ENCODE results near the gene PLAC8.

Gene PLAC8

DNA sequence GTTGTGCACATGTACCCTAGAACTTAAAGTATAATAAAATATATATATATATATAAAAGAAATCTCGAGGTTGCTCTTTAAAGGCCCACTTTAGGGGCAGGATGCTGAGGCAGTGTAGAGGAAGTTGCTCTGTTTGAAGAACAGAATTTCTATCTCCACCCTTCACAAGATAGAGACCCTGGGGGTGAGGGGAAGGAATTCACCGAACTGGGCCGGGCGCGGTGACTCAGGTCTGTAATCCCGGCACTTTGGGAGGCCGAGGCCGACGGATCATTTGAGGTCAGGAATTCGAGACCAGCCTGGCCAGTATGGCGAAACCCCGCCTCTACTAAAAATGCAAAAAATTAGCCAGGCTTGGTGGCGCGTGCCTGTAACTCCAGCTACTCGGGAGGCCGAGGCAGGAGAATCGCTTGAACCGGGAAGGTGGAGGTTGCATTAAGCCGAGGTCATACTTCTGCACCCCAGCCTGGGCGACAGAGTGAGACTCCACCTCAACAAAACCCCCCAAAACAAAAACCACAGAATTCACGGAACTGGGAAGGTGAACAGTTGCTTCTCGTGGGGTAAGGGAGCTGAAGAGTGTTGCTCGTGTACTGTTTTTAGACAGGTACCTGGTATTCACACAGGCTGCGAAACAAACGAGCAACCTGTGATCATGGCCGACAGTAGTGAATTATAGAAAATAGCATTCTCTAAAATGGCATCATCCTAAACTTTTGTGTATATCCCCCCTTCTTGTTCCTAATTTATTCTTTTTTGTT lies 6.2 kb downstream of the PLAC8 start:
- Histone ChIP-seq H3K79me2 (ENCODE audit: low read length) (no peaks in the 10 kb centered on the region), H3F3A (ENCODE audit: insufficient read depth, low read length) (peaks cover 21% of the 10 kb centered on the region; the same call in 1 of the 2 replicates), H3K9me3 (replicated peaks; ENCODE audit: insufficient read depth, low read length) (no peaks in the 10 kb centered on the region), H3K9ac (ENCODE audit: low read length) (no peak overlapping the region), H3K9me2 (replicated peaks; ENCODE audit: insufficient read depth, low read length) (no peaks in the 10 kb centered on the region), H3K36me3 (replicated peaks; ENCODE audit: insufficient read depth, low read length) (no peaks in the 10 kb centered on the region), H3K4me2 (ENCODE audit: low read depth, low read length) (no peak overlapping the region), H3K4me1 (ENCODE audit: low read length) (peaks cover 19% of the 10 kb centered on the region), H3K4me3 (ENCODE audit: low read length) (no peak overlapping the region), H3K27ac (ENCODE audit: low read length) (no peak overlapping the region), H2AFZ (ENCODE audit: low read length) (no peak overlapping the region), H4K20me1 (ENCODE audit: insufficient read depth, low read length) (no peaks in the 10 kb centered on the region), H3K27me3 (replicated peaks; ENCODE audit: insufficient read depth, low read length) (no peaks in the 10 kb centered on the region)
- no peak for DNase-seq
- TF ChIP-seq EZH2 (optimal IDR thresholded peaks at IDR 0.05; ENCODE audit: low read depth, low read length) (no peak), EZH2phosphoT487 (IDR thresholded peaks at IDR 0.05; ENCODE audit: low read length) (no peak), CTCF (IDR thresholded peaks at IDR 0.05; ENCODE audit: low read length) (no peak)

GRCh38 chr4:83107631-83108030 lies 6.9 kb downstream of the PLAC8 start:
- Histone ChIP-seq H3K4me1 (ENCODE audit: low read length) (peaks cover 17% of the 10 kb centered on the region), H3K9me2 (replicated peaks; ENCODE audit: insufficient read depth, low read length) (no peaks in the 10 kb centered on the region), H3K4me2 (ENCODE audit: low read depth, low read length) (no peak overlapping the region), H3K9ac (ENCODE audit: low read length) (no peak overlapping the region), H3K27me3 (replicated peaks; ENCODE audit: insufficient read depth, low read length) (no peaks in the 10 kb centered on the region), H3K9me3 (replicated peaks; ENCODE audit: insufficient read depth, low read length) (no peaks in the 10 kb centered on the region), H2AFZ (ENCODE audit: low read length) (no peak overlapping the region), H3K4me3 (ENCODE audit: low read length) (no peak overlapping the region), H3K36me3 (replicated peaks; ENCODE audit: insufficient read depth, low read length) (no peaks in the 10 kb centered on the region), H3K27ac (ENCODE audit: low read length) (no peak overlapping the region), H4K20me1 (ENCODE audit: insufficient read depth, low read length) (no peaks in the 10 kb centered on the region), H3K79me2 (ENCODE audit: low read length) (no peaks in the 10 kb centered on the region), H3F3A (ENCODE audit: insufficient read depth, low read length) (peaks cover 16% of the 10 kb centered on the region; the same call in 1 of the 2 replicates)
- TF ChIP-seq EZH2 (optimal IDR thresholded peaks at IDR 0.05; ENCODE audit: low read depth, low read length) = no peak
- no peak for TF ChIP-seq EZH2phosphoT487 (IDR thresholded peaks at IDR 0.05; ENCODE audit: low read length)
- no peak for TF ChIP-seq CTCF (IDR thresholded peaks at IDR 0.05; ENCODE audit: low read length)
- no peak for DNase-seq

DNA sequence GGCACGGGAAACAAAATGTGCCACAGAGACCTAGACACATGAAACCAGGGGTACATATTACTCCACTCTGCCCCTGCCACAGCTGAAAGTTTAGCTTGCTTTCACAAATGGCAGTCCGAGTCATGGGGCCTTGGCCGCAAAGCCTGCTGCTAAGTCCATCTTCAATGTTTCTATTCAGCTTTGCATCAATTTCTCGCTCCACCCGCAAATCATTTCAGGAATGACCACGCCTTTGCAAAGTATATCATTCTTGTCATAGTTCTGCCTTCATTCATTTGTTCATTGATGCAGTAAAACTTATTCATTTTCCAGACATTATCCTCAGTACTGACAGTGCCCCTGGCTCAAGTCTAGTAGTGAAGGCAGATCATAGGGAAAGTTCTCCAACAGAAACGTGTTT lies 9.5 kb downstream of the PLAC8 start:
- Histone ChIP-seq H3K4me2 (ENCODE audit: low read depth, low read length) (no peak overlapping the region), H4K20me1 (ENCODE audit: insufficient read depth, low read length) (no peaks in the 10 kb centered on the region), H3K36me3 (replicated peaks; ENCODE audit: insufficient read depth, low read length) (no peaks in the 10 kb centered on the region), H3K9me2 (replicated peaks; ENCODE audit: insufficient read depth, low read length) (no peaks in the 10 kb centered on the region), H3K4me3 (ENCODE audit: low read length) (no peak overlapping the region), H2AFZ (ENCODE audit: low read length) (no peak overlapping the region), H3K27me3 (replicated peaks; ENCODE audit: insufficient read depth, low read length) (no peaks in the 10 kb centered on the region), H3K9me3 (replicated peaks; ENCODE audit: insufficient read depth, low read length) (no peaks in the 10 kb centered on the region), H3K79me2 (ENCODE audit: low read length) (no peaks in the 10 kb centered on the region), H3K9ac (ENCODE audit: low read length) (no peak overlapping the region), H3F3A (ENCODE audit: insufficient read depth, low read length) (0 out of 2 replicates have a peak, but pooled peaks cover 3% of the 10 kb centered on the region), H3K4me1 (ENCODE audit: low read length) (no peaks in the 10 kb centered on the region), H3K27ac (ENCODE audit: low read length) (no peak overlapping the region)
- TF ChIP-seq CTCF (IDR thresholded peaks at IDR 0.05; ENCODE audit: low read length) = no peak
- TF ChIP-seq EZH2 (optimal IDR thresholded peaks at IDR 0.05; ENCODE audit: low read depth, low read length) = no peak
- TF ChIP-seq EZH2phosphoT487 (IDR thresholded peaks at IDR 0.05; ENCODE audit: low read length) = no peak
- no peak for DNase-seq
